Measurements from ENCODE around the gene ZFP36.
A peak's percentile ranks its signal among the peaks of the same experiment; 100 is the strongest.

The ZFP36 gene

DNA sequence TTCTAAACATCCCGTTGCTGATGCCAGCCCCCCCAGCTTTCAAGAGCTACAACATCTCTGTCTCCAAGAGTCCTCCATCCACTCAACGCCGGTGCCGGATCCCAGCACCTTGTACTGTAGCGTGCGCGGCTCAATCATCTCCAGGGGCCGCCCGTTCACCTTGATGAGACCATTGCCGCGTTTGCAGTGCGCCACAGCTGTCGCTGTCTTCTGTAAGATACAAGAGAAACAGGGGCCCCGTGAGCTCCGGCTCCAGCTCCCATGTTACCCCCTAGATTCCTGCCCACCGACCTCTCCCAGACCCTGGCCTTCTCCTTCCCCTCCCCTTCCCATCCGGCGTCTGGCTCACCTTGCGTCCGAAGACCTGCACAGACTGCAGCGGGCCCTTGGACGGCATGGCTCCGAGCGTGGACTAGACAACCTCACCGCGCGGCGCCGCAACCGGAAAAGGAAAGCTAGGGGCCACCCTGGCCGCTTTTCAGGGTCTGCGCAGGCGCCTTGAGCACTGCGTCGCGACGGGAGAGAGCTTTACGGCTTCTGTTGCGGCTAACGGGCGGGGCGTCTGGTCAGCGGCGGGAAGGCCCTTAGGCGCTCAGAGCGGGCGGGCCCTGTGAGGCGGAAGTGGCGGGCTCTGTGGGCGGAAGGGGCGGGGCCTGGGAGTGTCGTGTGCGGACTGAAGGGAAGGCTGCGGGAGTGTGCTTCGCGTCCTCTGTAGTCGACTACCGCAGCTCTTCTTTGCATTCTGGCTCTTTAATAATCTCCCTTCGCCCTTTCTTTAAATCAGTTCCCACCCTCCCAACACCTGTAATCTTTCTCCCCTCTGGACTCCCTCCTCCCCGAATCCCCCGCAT is 29.1 kb downstream of the ZFP36 start, which contains the start of gene RPS16:
Gene RPS16, minus strand, starts transcription at position 451 of the 851 bp plus-strand sequence. Its CDS starts 54 bp downstream, at position 397.
- DNase-seq (ENCODE audit: low spot score) = peak; percentile 92
- TF ChIP-seq, protein P1, sequence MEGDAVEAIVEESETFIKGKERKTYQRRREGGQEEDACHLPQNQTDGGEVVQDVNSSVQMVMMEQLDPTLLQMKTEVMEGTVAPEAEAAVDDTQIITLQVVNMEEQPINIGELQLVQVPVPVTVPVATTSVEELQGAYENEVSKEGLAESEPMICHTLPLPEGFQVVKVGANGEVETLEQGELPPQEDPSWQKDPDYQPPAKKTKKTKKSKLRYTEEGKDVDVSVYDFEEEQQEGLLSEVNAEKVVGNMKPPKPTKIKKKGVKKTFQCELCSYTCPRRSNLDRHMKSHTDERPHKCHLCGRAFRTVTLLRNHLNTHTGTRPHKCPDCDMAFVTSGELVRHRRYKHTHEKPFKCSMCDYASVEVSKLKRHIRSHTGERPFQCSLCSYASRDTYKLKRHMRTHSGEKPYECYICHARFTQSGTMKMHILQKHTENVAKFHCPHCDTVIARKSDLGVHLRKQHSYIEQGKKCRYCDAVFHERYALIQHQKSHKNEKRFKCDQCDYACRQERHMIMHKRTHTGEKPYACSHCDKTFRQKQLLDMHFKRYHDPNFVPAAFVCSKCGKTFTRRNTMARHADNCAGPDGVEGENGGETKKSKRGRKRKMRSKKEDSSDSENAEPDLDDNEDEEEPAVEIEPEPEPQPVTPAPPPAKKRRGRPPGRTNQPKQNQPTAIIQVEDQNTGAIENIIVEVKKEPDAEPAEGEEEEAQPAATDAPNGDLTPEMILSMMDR (IDR thresholded peaks at IDR 0.05; ENCODE audit: extremely low read depth, missing control alignments) = no peak

DNA sequence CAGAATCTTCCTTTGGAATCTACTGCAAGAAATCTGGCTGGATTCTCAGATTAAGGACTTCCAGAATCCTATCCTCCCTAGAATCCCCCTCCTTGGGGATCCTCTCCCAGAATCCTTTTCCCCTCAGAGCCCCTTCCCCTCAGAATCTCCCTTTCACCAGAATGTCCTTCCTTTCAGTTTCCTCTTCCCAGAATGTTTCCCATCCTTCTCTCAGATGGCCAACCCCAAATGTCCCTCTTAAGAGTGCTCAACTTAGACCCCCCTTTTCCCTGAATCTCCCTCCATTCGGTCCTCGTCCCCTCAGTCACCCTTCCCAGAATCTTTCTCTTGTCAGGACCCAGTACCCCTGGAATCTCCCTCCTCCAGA is 29.7 kb downstream of the ZFP36 start:
- DNase-seq (ENCODE audit: low spot score) = no peak
- TF ChIP-seq, protein P1 (IDR thresholded peaks at IDR 0.05; ENCODE audit: extremely low read depth, missing control alignments) = no peak

DNA sequence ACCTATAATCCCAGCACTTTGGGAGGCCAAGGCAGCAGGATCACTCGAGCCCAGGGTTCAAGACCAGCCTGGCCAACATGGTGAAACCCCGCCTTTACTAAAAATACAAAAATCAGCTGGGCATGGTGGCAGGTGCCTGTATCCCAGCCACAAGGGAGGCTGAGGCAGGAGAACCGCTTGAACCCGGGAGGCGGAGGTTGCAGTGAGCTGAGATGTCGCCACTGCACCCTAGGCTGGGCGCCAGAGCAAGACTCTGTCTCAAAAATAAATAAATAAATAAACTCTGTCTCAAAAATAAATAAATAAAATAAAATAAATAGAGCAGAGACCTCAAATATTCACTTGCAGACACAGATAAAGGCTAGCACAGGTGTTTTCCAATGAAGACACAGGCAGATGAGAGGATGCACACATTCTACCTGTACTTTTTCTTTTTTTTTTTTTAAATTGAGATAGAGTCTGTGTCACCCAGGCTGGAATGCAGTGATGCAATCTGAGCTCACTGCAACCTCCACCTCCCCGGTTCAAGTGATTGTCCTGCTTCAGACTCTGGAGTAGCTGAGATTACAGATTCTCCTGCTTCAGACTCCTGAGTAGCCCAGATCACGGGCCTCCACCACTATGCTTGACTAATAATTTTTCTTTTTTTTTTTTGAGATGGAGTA is 31.8 kb downstream of the ZFP36 start:
- TF ChIP-seq, protein P1 (IDR thresholded peaks at IDR 0.05; ENCODE audit: extremely low read depth, missing control alignments) = no peak
- no peak for DNase-seq (ENCODE audit: low spot score)

DNA sequence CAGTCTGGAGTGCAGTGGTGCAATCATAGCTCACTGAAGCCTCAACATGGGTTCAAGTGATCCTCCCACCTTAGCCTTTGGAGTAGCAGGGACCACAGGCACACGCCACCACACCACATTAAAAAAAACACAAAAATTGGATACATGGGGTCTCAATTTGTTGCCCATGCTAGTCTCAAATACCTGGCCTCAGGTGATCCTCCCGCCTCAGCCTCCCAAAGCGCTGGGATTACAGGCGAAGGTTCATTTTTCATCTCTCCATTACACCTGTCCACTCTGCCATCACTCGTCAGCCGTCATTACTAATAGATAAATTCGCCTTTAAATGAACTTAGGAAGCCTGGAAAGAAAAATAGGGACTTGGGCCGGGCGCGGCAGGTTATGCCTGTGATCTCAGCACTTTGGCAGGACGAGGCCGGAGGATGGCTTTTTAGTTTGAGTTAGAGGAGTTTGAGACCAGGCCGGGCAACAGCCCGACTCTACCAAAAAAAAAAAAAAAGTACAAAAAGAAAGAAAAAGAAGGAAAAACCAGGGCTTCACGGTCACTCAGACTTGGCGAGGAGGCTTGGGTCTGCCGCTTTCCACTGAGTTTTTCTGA is 38.0 kb downstream of the ZFP36 start:
- DNase-seq (ENCODE audit: low spot score) = no peak
- TF ChIP-seq, protein P1 (IDR thresholded peaks at IDR 0.05; ENCODE audit: extremely low read depth, missing control alignments) = no peak

DNA sequence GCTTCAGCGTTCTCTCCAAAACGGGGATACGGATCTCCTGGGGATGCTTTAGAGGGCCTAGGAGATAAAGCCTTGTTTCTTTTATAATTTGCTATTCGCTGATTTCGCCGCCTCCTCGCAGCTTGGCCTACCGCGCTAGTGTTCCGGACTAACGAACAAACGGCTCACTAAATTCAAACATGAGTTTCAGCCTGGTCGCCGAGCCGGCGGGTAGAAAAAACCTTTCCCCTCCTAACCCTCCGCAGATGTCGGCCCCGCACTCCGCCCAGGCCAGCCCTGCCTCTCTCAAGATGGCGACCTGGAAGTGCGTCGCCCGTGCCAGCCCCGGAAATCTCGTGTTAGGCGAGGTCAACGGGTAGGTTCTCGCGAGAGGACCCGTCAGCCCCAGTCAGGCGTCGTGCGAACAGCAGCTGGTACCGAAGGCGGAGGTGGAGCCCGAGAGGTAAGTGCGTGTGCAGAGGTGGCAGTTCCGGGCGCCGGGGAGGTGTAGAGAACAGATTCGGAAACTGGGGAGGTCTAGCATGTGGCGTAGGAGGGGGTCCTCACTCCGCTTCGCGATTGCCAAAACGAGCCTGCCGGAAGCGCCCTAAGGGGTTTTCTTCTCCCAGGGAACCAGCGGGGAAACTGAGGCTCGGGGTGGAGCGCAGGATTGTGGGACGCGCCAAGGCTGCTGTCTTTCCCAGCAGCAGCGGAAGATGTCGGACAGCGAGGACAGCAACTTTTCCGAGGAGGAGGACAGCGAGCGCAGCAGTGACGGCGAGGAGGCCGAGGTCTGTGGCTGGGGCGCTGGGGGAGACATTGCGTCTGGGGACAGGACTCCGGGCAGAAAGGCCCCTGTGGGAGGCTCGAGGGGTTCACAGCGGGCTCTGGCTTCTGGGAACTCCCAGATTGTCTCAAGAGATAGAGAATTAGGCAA is 38.8 kb downstream of the ZFP36 start, which contains the start of gene SUPT5H:
Gene SUPT5H, plus strand, starts transcription at position 387 of the 916 bp plus-strand sequence. Its CDS starts 309 bp downstream, at position 696.
- TF ChIP-seq, protein P1 (IDR thresholded peaks at IDR 0.05; ENCODE audit: extremely low read depth, missing control alignments) = no peak
- DNase-seq (ENCODE audit: low spot score) = peak; percentile 93

DNA sequence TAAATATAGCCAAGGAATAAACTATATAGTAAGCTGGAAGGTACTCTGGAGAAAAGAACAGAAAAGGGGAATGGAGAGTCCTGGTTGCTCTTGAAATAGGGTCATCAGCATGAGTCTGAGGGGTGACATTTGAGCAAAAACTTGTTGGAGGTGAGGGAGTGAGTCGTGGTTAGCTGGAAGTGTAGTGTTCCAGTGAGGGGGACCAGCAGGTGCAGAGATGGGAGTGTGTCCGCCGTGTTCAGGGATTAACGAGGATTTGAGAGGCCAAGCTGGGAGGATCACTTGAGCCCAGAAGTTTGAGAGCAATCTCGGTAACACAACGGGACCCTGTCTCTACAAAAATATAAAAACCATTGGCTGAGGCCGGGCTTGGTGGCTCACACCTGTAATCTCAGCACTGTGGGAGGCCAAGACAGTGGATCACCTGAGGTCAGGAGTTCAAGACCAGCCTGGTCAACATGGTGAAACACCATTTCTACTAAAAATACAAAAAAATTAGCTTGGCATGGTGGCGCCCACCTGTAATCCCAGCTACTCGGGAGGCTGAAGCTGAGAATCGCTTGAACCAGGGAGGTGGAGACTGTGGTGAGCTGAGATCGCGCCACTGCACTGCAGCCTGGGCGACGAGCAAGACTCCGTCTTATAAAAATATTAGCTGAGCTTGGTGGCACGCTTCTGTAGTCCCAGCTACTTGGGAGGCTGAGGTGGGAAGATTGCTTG is 39.9 kb downstream of the ZFP36 start:
- TF ChIP-seq, protein P1 (IDR thresholded peaks at IDR 0.05; ENCODE audit: extremely low read depth, missing control alignments) = no peak
- no peak for DNase-seq (ENCODE audit: low spot score)

All from GM20000 (cell line).